GM19043 (cell line): ENCODE results near the gene HEPACAM.

ENCODE experiments used
- ATAC-seq: cut with Tn5 transposase; IDR thresholded peaks from one replicate; pipeline ENCODE4 v1.9.1; 2021; ENCODE audit warnings: low read depth; ENCODE audit not compliant: unreplicated experiment

Gene HEPACAM

GRCh38 chr11:124872741-124873140 lies 63.1 kb downstream of the HEPACAM start:
- no peak for ATAC-seq

GRCh38 chr11:124872280-124872679 lies 63.6 kb downstream of the HEPACAM start:
- ATAC-seq = no peak

- ATAC-seq = no peak
Observed at GRCh38 chr11:124870430-124870829, 65.4 kb downstream of the HEPACAM start.

- ATAC-seq = no peak
Observed at GRCh38 chr11:124869856-124870387, 65.9 kb downstream of the HEPACAM start.

GRCh38 chr11:124869331-124869730 lies 66.5 kb downstream of the HEPACAM start:
- ATAC-seq = no peak
